HepG2 (cell line): ENCODE measurements around the gene RPL36. TPM values are rescaled to one million over a fixed set of nuclear protein-coding genes. Genes with fewer than 3 reads are reported as not detected.

ENCODE experiments used
- FOSL2 ChIP-seq: sonication (generic); formaldehyde crosslinking; IDR thresholded peaks from 2 replicates; pipeline ENCODE4 v1.4.0; 2020; ENCODE audit warnings: missing genetic modification reagents
- FOXP4 ChIP-seq: sonication (generic); formaldehyde crosslinking; IDR thresholded peaks from 2 replicates; pipeline ENCODE4 v1.4.0; 2020; ENCODE audit warnings: missing genetic modification reagents
- GTF3A ChIP-seq: sonication (generic); formaldehyde crosslinking; conservative IDR thresholded peaks from 2 replicates; pipeline ENCODE4 v1.4.0; 2020; ENCODE audit warnings: mild to moderate bottlenecking, missing genetic modification reagents
- MAZ ChIP-seq, 2 experiments: sonication (generic) in 1 of 2; formaldehyde crosslinking in 1 of 2; IDR thresholded peaks; 2 replicates each; pipeline versions ENCODE4 v1.5.0 to v1.6.1; 2012 to 2020; ENCODE audit warnings: low read depth in 2 of 2, mild to moderate bottlenecking in 2 of 2, borderline replicate concordance in 1 of 2, improper control_type of control experiment in 1 of 2, low read length in 1 of 2, missing genetic modification reagents in 1 of 2, moderate library complexity in 1 of 2
- POLR2A ChIP-seq, 2 experiments: IDR thresholded peaks; 2 replicates each; pipeline ENCODE4 v1.6.1; 2011; ENCODE audit warnings: low read depth in 2 of 2, low read length in 2 of 2, mild to moderate bottlenecking in 1 of 2, moderate library complexity in 1 of 2; ENCODE audit not compliant: insufficient read depth in 1 of 2
- THAP11 ChIP-seq: IDR thresholded peaks from 2 replicates; pipeline ENCODE4 v1.6.1; 2016; ENCODE audit warnings: missing biosample characterization, missing genetic modification reagents
- ZNF142 ChIP-seq: sonication (generic); formaldehyde crosslinking; IDR thresholded peaks from 2 replicates; pipeline ENCODE4 v1.4.0; 2020; ENCODE audit warnings: missing genetic modification reagents
- ZNF451 ChIP-seq: sonication (generic); formaldehyde crosslinking; IDR thresholded peaks from 2 replicates; pipeline ENCODE4 v1.5.0; 2020; ENCODE audit warnings: mild to moderate bottlenecking, missing genetic modification reagents
- polyA plus RNA-seq, 8 experiments: library from polyadenylated mRNA; depleted of rRNA in 3 of 8; stranded (reverse) in 7 of 8; unstranded in 1 of 8; fragments of >200 nt; fragmentation: Illumina TruSeq in 4 of 8; extraction: Trizol in 4 of 8; gene quantifications; 2 replicates each; pipeline versions ENCODE4 v1.2.1 to v1.2.3, GENCODE V29; 2011 to 2016; ENCODE audit warnings: low read depth in 4 of 8, missing spikeins in 1 of 8, mixed read lengths in 1 of 8; ENCODE audit not compliant: insufficient read depth in 1 of 8
- total RNA-seq, 5 experiments: library from RNA; depleted of rRNA; stranded (reverse); fragments of >200 nt; fragmentation: Illumina TruSeq; extraction: Trizol; gene quantifications; 2 replicates each; pipeline ENCODE4 v1.2.3, GENCODE V29; 2016; ENCODE audit warnings: low read depth in 1 of 5
- TF ChIP-seq, protein P1 (sequence below): sonication (generic); formaldehyde crosslinking; IDR thresholded peaks from 2 replicates; pipeline ENCODE4 v1.4.0; 2020; ENCODE audit warnings: mild to moderate bottlenecking, missing genetic modification reagents
- TF ChIP-seq, protein P2 (sequence below): sonication (generic); formaldehyde crosslinking; IDR thresholded peaks from 2 replicates; pipeline ENCODE4 v1.8.1; 2023; ENCODE audit warnings: mild to moderate bottlenecking, inconsistent platforms, moderate library complexity, missing genetic modification reagents, borderline replicate concordance
- TF ChIP-seq, protein P3 (sequence below), 2 experiments: fragments of 450-650 bp in 1 of 2; sonication (generic) in 1 of 2; formaldehyde crosslinking; IDR thresholded peaks; 2 replicates each; pipeline versions ENCODE4 v1.5.0 to v1.8.0; 2020 to 2022; ENCODE audit warnings: mild to moderate bottlenecking in 1 of 2, missing genetic modification reagents in 1 of 2

The RPL36 gene
- total and polyA plus RNA-seq, 2 of the 13 experiments (the other 11 are each of a cell fraction or from before 2014, with no cell fraction given), result 706 to 740 TPM

- TF ChIP-seq THAP11 (CRISPR knock-in tag) (peak; percentile 13; the same call in 1 of the 2 replicates), FOXP4 (CRISPR knock-in tag) (no peak), ZNF451 (no peak), MAZ (IDR thresholded peaks at IDR 0.05; ENCODE audit: borderline replicate concordance, low read depth, low read length) (0 out of 2 replicates have a peak, but pooled peaks have one; percentile 38), MAZ (CRISPR knock-in tag; IDR thresholded peaks at IDR 0.05; ENCODE audit: low read depth) (no peak), POLR2A (IDR thresholded peaks at IDR 0.05; ENCODE audit: insufficient read depth in 1 of 2, low read depth in 2 of 2, low read length in 2 of 2) (peak; percentile 10 to 51; a peak in 1 of 4 replicates), ZNF142 (CRISPR knock-in tag) (no peak), GTF3A (CRISPR knock-in tag) (no peak), FOSL2 (CRISPR knock-in tag) (peak; percentile 76)
- TF ChIP-seq, protein P1, sequence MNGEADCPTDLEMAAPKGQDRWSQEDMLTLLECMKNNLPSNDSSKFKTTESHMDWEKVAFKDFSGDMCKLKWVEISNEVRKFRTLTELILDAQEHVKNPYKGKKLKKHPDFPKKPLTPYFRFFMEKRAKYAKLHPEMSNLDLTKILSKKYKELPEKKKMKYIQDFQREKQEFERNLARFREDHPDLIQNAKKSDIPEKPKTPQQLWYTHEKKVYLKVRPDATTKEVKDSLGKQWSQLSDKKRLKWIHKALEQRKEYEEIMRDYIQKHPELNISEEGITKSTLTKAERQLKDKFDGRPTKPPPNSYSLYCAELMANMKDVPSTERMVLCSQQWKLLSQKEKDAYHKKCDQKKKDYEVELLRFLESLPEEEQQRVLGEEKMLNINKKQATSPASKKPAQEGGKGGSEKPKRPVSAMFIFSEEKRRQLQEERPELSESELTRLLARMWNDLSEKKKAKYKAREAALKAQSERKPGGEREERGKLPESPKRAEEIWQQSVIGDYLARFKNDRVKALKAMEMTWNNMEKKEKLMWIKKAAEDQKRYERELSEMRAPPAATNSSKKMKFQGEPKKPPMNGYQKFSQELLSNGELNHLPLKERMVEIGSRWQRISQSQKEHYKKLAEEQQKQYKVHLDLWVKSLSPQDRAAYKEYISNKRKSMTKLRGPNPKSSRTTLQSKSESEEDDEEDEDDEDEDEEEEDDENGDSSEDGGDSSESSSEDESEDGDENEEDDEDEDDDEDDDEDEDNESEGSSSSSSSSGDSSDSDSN (CRISPR knock-in tag), result 0 out of 2 replicates have a peak, but pooled peaks have one; percentile 13
- TF ChIP-seq, protein P2, sequence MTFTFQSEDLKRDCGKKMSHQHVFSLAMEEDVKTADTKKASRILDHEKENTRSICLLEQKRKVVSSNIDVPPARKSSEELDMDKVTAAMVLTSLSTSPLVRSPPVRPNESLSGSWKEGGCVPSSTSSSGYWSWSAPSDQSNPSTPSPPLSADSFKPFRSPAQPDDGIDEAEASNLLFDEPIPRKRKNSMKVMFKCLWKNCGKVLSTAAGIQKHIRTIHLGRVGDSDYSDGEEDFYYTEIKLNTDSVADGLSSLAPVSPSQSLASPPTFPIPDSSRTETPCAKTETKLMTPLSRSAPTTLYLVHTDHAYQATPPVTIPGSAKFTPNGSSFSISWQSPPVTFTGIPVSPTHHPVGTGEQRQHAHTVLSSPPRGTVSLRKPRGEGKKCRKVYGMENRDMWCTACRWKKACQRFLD, result no peak
- TF ChIP-seq, protein P3, sequence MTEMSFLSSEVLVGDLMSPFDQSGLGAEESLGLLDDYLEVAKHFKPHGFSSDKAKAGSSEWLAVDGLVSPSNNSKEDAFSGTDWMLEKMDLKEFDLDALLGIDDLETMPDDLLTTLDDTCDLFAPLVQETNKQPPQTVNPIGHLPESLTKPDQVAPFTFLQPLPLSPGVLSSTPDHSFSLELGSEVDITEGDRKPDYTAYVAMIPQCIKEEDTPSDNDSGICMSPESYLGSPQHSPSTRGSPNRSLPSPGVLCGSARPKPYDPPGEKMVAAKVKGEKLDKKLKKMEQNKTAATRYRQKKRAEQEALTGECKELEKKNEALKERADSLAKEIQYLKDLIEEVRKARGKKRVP (CRISPR knock-in tag; IDR thresholded peaks at IDR 0.05), result peak in 1 of 2 experiments; percentile 96; a peak in 2 of 4 replicates
Measured at GRCh38 chr19:5718579-5719273, 28.6 kb downstream of the RPL36 start (continued).
